ENCODE measurements around the gene TLCD1. TPM values are rescaled to one million over a fixed set of nuclear protein-coding genes. Genes with fewer than 3 reads are reported as not detected.
"Not testable (repeated sequence)": the region's sequence is repeated elsewhere in the genome, so short reads cannot be mapped to it uniquely, and the experiment has no call there.

The TLCD1 gene
- polyA plus RNA-seq, 1 donor from 2014 or later: not detected

GRCh38 chr17:28725166-28725659 is 820 bp downstream of the TLCD1 start:
- H3K9me3 ChIP-seq (ENCODE audit: low read length): no peaks in the 10 kb centered on the region
- peak overlapping the region; percentile 42 for H3K9ac ChIP-seq (ENCODE audit: low read length)
- no peak overlapping the region for H2AFZ ChIP-seq (ENCODE audit: low read depth, low read length)
- no peaks in the 10 kb centered on the region for H3K36me3 ChIP-seq (ENCODE audit: insufficient read depth, low read length)
- H3K9me2 ChIP-seq (ENCODE audit: insufficient read depth, low read length): no peaks in the 10 kb centered on the region
- TF ChIP-seq POLR2AphosphoS5 (IDR thresholded peaks at IDR 0.05) (no peak), SMC3 (conservative IDR thresholded peaks at IDR 0.05; ENCODE audit: poor library complexity) (no peak), CTCF (IDR thresholded peaks at IDR 0.05; ENCODE audit: poor library complexity, severe bottlenecking) (no peak), EZH2 (IDR thresholded peaks at IDR 0.05; ENCODE audit: borderline replicate concordance, insufficient read depth, low read length, poor library complexity, severe bottlenecking) (no peak), REST (IDR thresholded peaks at IDR 0.05; ENCODE audit: borderline replicate concordance) (no peak), MXI1 (conservative IDR thresholded peaks at IDR 0.05; ENCODE audit: poor library complexity, severe bottlenecking) (no peak), EP300 (conservative IDR thresholded peaks at IDR 0.05; ENCODE audit: poor library complexity, severe bottlenecking) (no peak), RAD21 (conservative IDR thresholded peaks at IDR 0.05) (no peak), TAF1 (IDR thresholded peaks at IDR 0.05; ENCODE audit: low read depth) (no peak)
- no peak overlapping the region for H3K4me2 ChIP-seq (ENCODE audit: low read length)
- H3K79me2 ChIP-seq (replicated peaks; ENCODE audit: insufficient read depth, low read length): peaks cover 15% of the 10 kb centered on the region
- H4K20me1 ChIP-seq (ENCODE audit: insufficient read depth): no peaks in the 10 kb centered on the region
- peaks cover 4% of the 10 kb centered on the region for H3K27me3 ChIP-seq (ENCODE audit: insufficient read depth, low read depth, low read length)
- peak overlapping the region; percentile 57 for H3K4me3 ChIP-seq (ENCODE audit: low read length)
- no peaks in the 10 kb centered on the region for H3F3A ChIP-seq (ENCODE audit: insufficient read depth, low read length, poor library complexity, severe bottlenecking)
- no peak overlapping the region for H3K27ac ChIP-seq (ENCODE audit: low read length)

GRCh38 chr17:28724500-28725165 is 1.4 kb downstream of the TLCD1 start:
- H3K9ac ChIP-seq (ENCODE audit: low read length): no peak overlapping the region

GRCh38 chr17:28723836-28724499 is 2.1 kb downstream of the TLCD1 start:
- not testable (repeated sequence) for H3K9ac ChIP-seq (ENCODE audit: low read length); H3K27me3 ChIP-seq (ENCODE audit: insufficient read depth, low read depth, low read length); H3K4me2 ChIP-seq (ENCODE audit: low read length)

More at GRCh38 chr17:28724500-28725165, 1.4 kb downstream of the TLCD1 start:
- Histone ChIP-seq H3K27ac (ENCODE audit: low read length) (no peak overlapping the region), H3K27me3 (ENCODE audit: insufficient read depth, low read depth, low read length) (peaks cover 4% of the 10 kb centered on the region), H3K36me3 (ENCODE audit: insufficient read depth, low read length) (no peaks in the 10 kb centered on the region), H3K4me2 (ENCODE audit: low read length) (no peak overlapping the region), H3K9me2 (ENCODE audit: insufficient read depth, low read length) (no peaks in the 10 kb centered on the region), H3K9me3 (ENCODE audit: low read length) (no peaks in the 10 kb centered on the region), H3F3A (ENCODE audit: insufficient read depth, low read length, poor library complexity, severe bottlenecking) (no peaks in the 10 kb centered on the region), H2AFZ (ENCODE audit: low read depth, low read length) (no peak overlapping the region), H3K4me3 (ENCODE audit: low read length) (no peak overlapping the region), H3K79me2 (replicated peaks; ENCODE audit: insufficient read depth, low read length) (peaks cover 17% of the 10 kb centered on the region), H4K20me1 (ENCODE audit: insufficient read depth) (no peaks in the 10 kb centered on the region)
- no peak for TF ChIP-seq SMC3 (conservative IDR thresholded peaks at IDR 0.05; ENCODE audit: poor library complexity)
- TF ChIP-seq EP300 (conservative IDR thresholded peaks at IDR 0.05; ENCODE audit: poor library complexity, severe bottlenecking): no peak

More at GRCh38 chr17:28723836-28724499, 2.1 kb downstream of the TLCD1 start:
- not testable (repeated sequence) for H3K27ac ChIP-seq (ENCODE audit: low read length); H3K36me3 ChIP-seq (ENCODE audit: insufficient read depth, low read length); H2AFZ ChIP-seq (ENCODE audit: low read depth, low read length); H4K20me1 ChIP-seq (ENCODE audit: insufficient read depth); H3K9me2 ChIP-seq (ENCODE audit: insufficient read depth, low read length); H3K9me3 ChIP-seq (ENCODE audit: low read length); H3F3A ChIP-seq (ENCODE audit: insufficient read depth, low read length, poor library complexity, severe bottlenecking); H3K4me3 ChIP-seq (ENCODE audit: low read length)
- peaks cover 17% of the 10 kb centered on the region for H3K79me2 ChIP-seq (replicated peaks; ENCODE audit: insufficient read depth, low read length)

Measured in neural cell (in vitro differentiated cells).